Measurements from ENCODE around the gene PTPRD. TPM values are rescaled to one million over a fixed set of nuclear protein-coding genes. Genes with fewer than 3 reads are reported as not detected.

PTPRD gene
- total RNA-seq, 1 donor from 2014 or later, result 136 TPM

GRCh38 chr9:8349901-8350300, 2262.9 kb downstream of the PTPRD start:
- Histone ChIP-seq H4K20me1 (ENCODE audit: low read depth) (no peaks in the 10 kb centered on the region), H3K4me3 (no peak overlapping the region), H3K79me2 (ENCODE audit: low read depth) (no peaks in the 10 kb centered on the region), H3K4me1 (no peaks in the 10 kb centered on the region), H2AFZ (replicated peaks) (no peak overlapping the region), H3K36me3 (no peaks in the 10 kb centered on the region), H3K4me2 (no peak overlapping the region), H3F3A (ENCODE audit: low read depth) (no peaks in the 10 kb centered on the region), H3K27me3 (no peaks in the 10 kb centered on the region), H3K9ac (no peak overlapping the region), H3K27ac (no peak overlapping the region), H3K9me3 (ENCODE audit: low read depth) (no peaks in the 10 kb centered on the region)
- no peak overlapping the region for H3K27ac Mint-ChIP-seq
- H3K36me3 Mint-ChIP-seq, result peaks cover 9% of the 10 kb centered on the region
- no peaks in the 10 kb centered on the region for H3K4me1 Mint-ChIP-seq
- no peaks in the 10 kb centered on the region for H3K9me3 Mint-ChIP-seq
- TF ChIP-seq, protein P1, sequence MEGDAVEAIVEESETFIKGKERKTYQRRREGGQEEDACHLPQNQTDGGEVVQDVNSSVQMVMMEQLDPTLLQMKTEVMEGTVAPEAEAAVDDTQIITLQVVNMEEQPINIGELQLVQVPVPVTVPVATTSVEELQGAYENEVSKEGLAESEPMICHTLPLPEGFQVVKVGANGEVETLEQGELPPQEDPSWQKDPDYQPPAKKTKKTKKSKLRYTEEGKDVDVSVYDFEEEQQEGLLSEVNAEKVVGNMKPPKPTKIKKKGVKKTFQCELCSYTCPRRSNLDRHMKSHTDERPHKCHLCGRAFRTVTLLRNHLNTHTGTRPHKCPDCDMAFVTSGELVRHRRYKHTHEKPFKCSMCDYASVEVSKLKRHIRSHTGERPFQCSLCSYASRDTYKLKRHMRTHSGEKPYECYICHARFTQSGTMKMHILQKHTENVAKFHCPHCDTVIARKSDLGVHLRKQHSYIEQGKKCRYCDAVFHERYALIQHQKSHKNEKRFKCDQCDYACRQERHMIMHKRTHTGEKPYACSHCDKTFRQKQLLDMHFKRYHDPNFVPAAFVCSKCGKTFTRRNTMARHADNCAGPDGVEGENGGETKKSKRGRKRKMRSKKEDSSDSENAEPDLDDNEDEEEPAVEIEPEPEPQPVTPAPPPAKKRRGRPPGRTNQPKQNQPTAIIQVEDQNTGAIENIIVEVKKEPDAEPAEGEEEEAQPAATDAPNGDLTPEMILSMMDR (IDR thresholded peaks at IDR 0.05), result no peak
- H3K4me3 Mint-ChIP-seq, result no peak overlapping the region
- DNase-seq (ENCODE audit: low spot score), result no peak
- no peaks in the 10 kb centered on the region for H3K27me3 Mint-ChIP-seq (ENCODE audit: insufficient read depth, low read depth)

DNA sequence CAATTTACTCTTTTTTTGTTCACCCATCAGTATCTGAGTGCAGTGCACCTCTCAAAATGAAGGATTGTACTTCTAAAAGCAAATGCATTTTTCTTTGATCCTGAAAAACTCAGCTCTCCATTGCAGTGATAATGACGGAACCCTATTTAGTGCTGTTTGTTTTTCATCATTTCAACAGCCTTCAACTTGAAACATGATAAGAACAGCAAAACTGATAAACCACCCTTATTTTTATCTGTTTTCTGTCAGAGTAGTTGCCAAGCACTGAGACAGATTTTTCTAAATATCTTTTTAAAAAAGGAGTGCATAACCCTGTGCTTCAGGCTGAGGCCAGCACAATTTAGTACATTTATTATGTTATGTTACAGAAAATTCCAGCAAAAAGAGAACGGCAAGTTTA, 2263.4 kb downstream of the PTPRD start:
- Histone ChIP-seq H3K4me1 (no peaks in the 10 kb centered on the region), H3K4me2 (no peak overlapping the region), H4K20me1 (ENCODE audit: low read depth) (no peaks in the 10 kb centered on the region), H3K4me3 (no peak overlapping the region), H3K27me3 (no peaks in the 10 kb centered on the region), H3F3A (ENCODE audit: low read depth) (no peaks in the 10 kb centered on the region), H3K9ac (no peak overlapping the region), H3K79me2 (ENCODE audit: low read depth) (no peaks in the 10 kb centered on the region), H3K27ac (no peak overlapping the region), H3K9me3 (ENCODE audit: low read depth) (no peaks in the 10 kb centered on the region), H3K36me3 (no peaks in the 10 kb centered on the region), H2AFZ (replicated peaks) (no peak overlapping the region)
- Mint-ChIP-seq H3K27ac (no peak overlapping the region), H3K9me3 (no peaks in the 10 kb centered on the region), H3K4me3 (no peak overlapping the region), H3K36me3 (peaks cover 10% of the 10 kb centered on the region), H3K4me1 (no peaks in the 10 kb centered on the region), H3K27me3 (ENCODE audit: insufficient read depth, low read depth) (no peaks in the 10 kb centered on the region)
- TF ChIP-seq, protein P1 (IDR thresholded peaks at IDR 0.05), result no peak
- TF ChIP-seq EZH2 (IDR thresholded peaks at IDR 0.05), result no peak
- TF ChIP-seq EZH2phosphoT487 (IDR thresholded peaks at IDR 0.05), result no peak
- no peak for DNase-seq (ENCODE audit: low spot score)

DNA sequence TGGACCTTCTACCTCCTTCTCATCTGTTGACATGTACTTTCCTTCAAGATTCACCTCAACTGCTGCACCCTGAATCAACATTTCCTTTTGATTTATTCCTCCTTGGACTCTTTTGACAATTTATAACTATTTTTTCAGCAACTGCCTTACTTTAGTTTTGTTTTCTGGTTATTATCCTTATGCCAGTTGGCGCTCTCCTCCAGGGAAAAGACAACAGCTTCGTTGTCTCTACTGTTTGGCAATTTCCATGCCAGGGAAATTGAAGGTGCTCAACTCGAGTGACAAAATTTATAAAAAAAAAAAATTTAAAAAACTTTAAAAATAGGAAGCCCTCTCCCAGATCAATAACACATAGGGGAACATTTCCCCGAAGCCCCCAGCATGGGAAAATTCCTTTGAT, 2264.0 kb downstream of the PTPRD start:
- Histone ChIP-seq H3K9me3 (ENCODE audit: low read depth) (no peaks in the 10 kb centered on the region), H3F3A (ENCODE audit: low read depth) (no peaks in the 10 kb centered on the region)

More for the DNA sequence above, 2264.0 kb downstream of the PTPRD start:
- H2AFZ ChIP-seq (replicated peaks), result no peak overlapping the region
- no peak for DNase-seq (ENCODE audit: low spot score)
- Mint-ChIP-seq H3K27me3 (ENCODE audit: insufficient read depth, low read depth) (no peaks in the 10 kb centered on the region), H3K27ac (no peak overlapping the region), H3K9me3 (no peaks in the 10 kb centered on the region), H3K4me1 (no peaks in the 10 kb centered on the region), H3K4me3 (no peak overlapping the region), H3K36me3 (peaks cover 10% of the 10 kb centered on the region)
- no peak overlapping the region for H3K4me2 ChIP-seq
- no peaks in the 10 kb centered on the region for H3K4me1 ChIP-seq
- no peaks in the 10 kb centered on the region for H3K27me3 ChIP-seq
- TF ChIP-seq EZH2 (IDR thresholded peaks at IDR 0.05) (no peak), EZH2phosphoT487 (IDR thresholded peaks at IDR 0.05) (no peak)
- TF ChIP-seq, protein P1 (IDR thresholded peaks at IDR 0.05), result no peak
- H3K27ac ChIP-seq, result no peak overlapping the region
- H4K20me1 ChIP-seq (ENCODE audit: low read depth), result no peaks in the 10 kb centered on the region
- H3K9ac ChIP-seq, result no peak overlapping the region
- H3K36me3 ChIP-seq, result no peaks in the 10 kb centered on the region
- no peak overlapping the region for H3K4me3 ChIP-seq
- no peaks in the 10 kb centered on the region for H3K79me2 ChIP-seq (ENCODE audit: low read depth)

All from neural progenitor cell (in vitro differentiated cells).